GM12873 (cell line): Measurements from ENCODE around the gene DUSP5.

Source experiments
- CTCF ChIP-seq: IDR thresholded peaks from 2 replicates; pipeline ENCODE4 v1.5.1; 2012; ENCODE audit warnings: low read depth, mild to moderate bottlenecking, moderate library complexity, low read length, control low read depth; ENCODE audit not compliant: insufficient read depth; ENCODE audit errors: missing control alignments

The DUSP5 gene

GRCh38 chr10:110523736-110524135 lies 26.0 kb downstream of the DUSP5 start:
- no peak for TF ChIP-seq CTCF

- no peak for TF ChIP-seq CTCF
Observed at GRCh38 chr10:110524179-110524858, 26.6 kb downstream of the DUSP5 start.

- no peak for TF ChIP-seq CTCF
Observed at GRCh38 chr10:110524859-110525232, 27.1 kb downstream of the DUSP5 start.

GRCh38 chr10:110525349-110526260 lies 27.9 kb downstream of the DUSP5 start:
- no peak for TF ChIP-seq CTCF

GRCh38 chr10:110527731-110528171 lies 30.0 kb downstream of the DUSP5 start:
- TF ChIP-seq CTCF = no peak

- TF ChIP-seq CTCF = no peak
Observed at GRCh38 chr10:110528224-110528996, 30.7 kb downstream of the DUSP5 start.

- TF ChIP-seq CTCF = no peak
Observed at GRCh38 chr10:110529596-110530011, 31.9 kb downstream of the DUSP5 start.
